ENCODE measurements around the gene EPHX1.

The EPHX1 gene

GRCh38 chr1:225852413-225853124 is 42.6 kb downstream of the EPHX1 start:
- H3K4me3 ChIP-seq (ENCODE audit: low read length) = no peak overlapping the region
- H3K9ac ChIP-seq (ENCODE audit: low read length) = no peak overlapping the region
- H3K27ac ChIP-seq (ENCODE audit: low read depth, low read length) = no peak overlapping the region
- H3K4me1 ChIP-seq (ENCODE audit: control insufficient read depth, insufficient read depth, low read length) = no peaks in the 10 kb centered on the region
- no peaks in the 10 kb centered on the region for H3K27me3 ChIP-seq (ENCODE audit: control insufficient read depth, insufficient read depth, low read length)
- peaks cover 31% of the 10 kb centered on the region for H3K36me3 ChIP-seq (ENCODE audit: control insufficient read depth, insufficient read depth, low read length)

- Histone ChIP-seq H3K4me1 (ENCODE audit: control insufficient read depth, insufficient read depth, low read length) (no peaks in the 10 kb centered on the region), H3K27ac (ENCODE audit: low read depth, low read length) (no peak overlapping the region), H3K4me3 (ENCODE audit: low read length) (no peak overlapping the region), H3K9ac (ENCODE audit: low read length) (no peak overlapping the region), H3K27me3 (ENCODE audit: control insufficient read depth, insufficient read depth, low read length) (no peaks in the 10 kb centered on the region), H3K36me3 (ENCODE audit: control insufficient read depth, insufficient read depth, low read length) (peaks cover 30% of the 10 kb centered on the region)
Measured at GRCh38 chr1:225853441-225853840, 43.5 kb downstream of the EPHX1 start.

- no peak overlapping the region for H3K4me3 ChIP-seq (ENCODE audit: low read length)
- H3K9ac ChIP-seq (ENCODE audit: low read length) = no peak overlapping the region
- H3K27ac ChIP-seq (ENCODE audit: low read depth, low read length) = no peak overlapping the region
- H3K36me3 ChIP-seq (ENCODE audit: control insufficient read depth, insufficient read depth, low read length) = peaks cover 32% of the 10 kb centered on the region
- no peaks in the 10 kb centered on the region for H3K27me3 ChIP-seq (ENCODE audit: control insufficient read depth, insufficient read depth, low read length)
- H3K4me1 ChIP-seq (ENCODE audit: control insufficient read depth, insufficient read depth, low read length) = no peaks in the 10 kb centered on the region
Measured at GRCh38 chr1:225855503-225856300, 45.8 kb downstream of the EPHX1 start.

GRCh38 chr1:225857256-225857655 is 47.3 kb downstream of the EPHX1 start:
- H3K27ac ChIP-seq (ENCODE audit: low read depth, low read length) = no peak overlapping the region

GRCh38 chr1:225859151-225859550 is 49.2 kb downstream of the EPHX1 start:
- Histone ChIP-seq H3K36me3 (ENCODE audit: control insufficient read depth, insufficient read depth, low read length) (peaks cover 40% of the 10 kb centered on the region), H3K4me3 (ENCODE audit: low read length) (no peak overlapping the region), H3K27ac (ENCODE audit: low read depth, low read length) (no peak overlapping the region), H3K9ac (ENCODE audit: low read length) (no peak overlapping the region), H3K4me1 (ENCODE audit: control insufficient read depth, insufficient read depth, low read length) (peaks cover 10% of the 10 kb centered on the region), H3K27me3 (ENCODE audit: control insufficient read depth, insufficient read depth, low read length) (no peaks in the 10 kb centered on the region)

More at GRCh38 chr1:225857256-225857655, 47.3 kb downstream of the EPHX1 start:
- Histone ChIP-seq H3K27me3 (ENCODE audit: control insufficient read depth, insufficient read depth, low read length) (no peaks in the 10 kb centered on the region), H3K4me1 (ENCODE audit: control insufficient read depth, insufficient read depth, low read length) (no peaks in the 10 kb centered on the region), H3K36me3 (ENCODE audit: control insufficient read depth, insufficient read depth, low read length) (peaks cover 46% of the 10 kb centered on the region), H3K9ac (ENCODE audit: low read length) (no peak overlapping the region), H3K4me3 (ENCODE audit: low read length) (no peak overlapping the region)

GRCh38 chr1:225860107-225860506 is 50.2 kb downstream of the EPHX1 start:
- Histone ChIP-seq H3K36me3 (ENCODE audit: control insufficient read depth, insufficient read depth, low read length) (peaks cover 35% of the 10 kb centered on the region), H3K4me1 (ENCODE audit: control insufficient read depth, insufficient read depth, low read length) (peaks cover 10% of the 10 kb centered on the region), H3K9ac (ENCODE audit: low read length) (no peak overlapping the region), H3K27ac (ENCODE audit: low read depth, low read length) (no peak overlapping the region), H3K27me3 (ENCODE audit: control insufficient read depth, insufficient read depth, low read length) (no peaks in the 10 kb centered on the region), H3K4me3 (ENCODE audit: low read length) (no peak overlapping the region)

GRCh38 chr1:225860876-225861441 is 51.0 kb downstream of the EPHX1 start:
- Histone ChIP-seq H3K4me1 (ENCODE audit: control insufficient read depth, insufficient read depth, low read length) (peaks cover 10% of the 10 kb centered on the region), H3K4me3 (ENCODE audit: low read length) (no peak overlapping the region), H3K27ac (ENCODE audit: low read depth, low read length) (no peak overlapping the region), H3K36me3 (ENCODE audit: control insufficient read depth, insufficient read depth, low read length) (peaks cover 38% of the 10 kb centered on the region), H3K27me3 (ENCODE audit: control insufficient read depth, insufficient read depth, low read length) (no peaks in the 10 kb centered on the region), H3K9ac (ENCODE audit: low read length) (no peak overlapping the region)

GRCh38 chr1:225861834-225862580 is 52.1 kb downstream of the EPHX1 start:
- Histone ChIP-seq H3K4me3 (ENCODE audit: low read length) (no peak overlapping the region), H3K27ac (ENCODE audit: low read depth, low read length) (no peak overlapping the region), H3K9ac (ENCODE audit: low read length) (no peak overlapping the region), H3K27me3 (ENCODE audit: control insufficient read depth, insufficient read depth, low read length) (no peaks in the 10 kb centered on the region), H3K4me1 (ENCODE audit: control insufficient read depth, insufficient read depth, low read length) (peaks cover 10% of the 10 kb centered on the region), H3K36me3 (ENCODE audit: control insufficient read depth, insufficient read depth, low read length) (peaks cover 44% of the 10 kb centered on the region)

GRCh38 chr1:225862581-225862950 is 52.6 kb downstream of the EPHX1 start:
- peak overlapping the region; percentile 82 for H3K27ac ChIP-seq (ENCODE audit: low read depth, low read length)
- peaks cover 46% of the 10 kb centered on the region for H3K36me3 ChIP-seq (ENCODE audit: control insufficient read depth, insufficient read depth, low read length)
- no peaks in the 10 kb centered on the region for H3K27me3 ChIP-seq (ENCODE audit: control insufficient read depth, insufficient read depth, low read length)
- peaks cover 10% of the 10 kb centered on the region for H3K4me1 ChIP-seq (ENCODE audit: control insufficient read depth, insufficient read depth, low read length)
- H3K9ac ChIP-seq (ENCODE audit: low read length) = no peak overlapping the region
- H3K4me3 ChIP-seq (ENCODE audit: low read length) = no peak overlapping the region

- Histone ChIP-seq H3K4me3 (ENCODE audit: low read length) (no peak overlapping the region), H3K27ac (ENCODE audit: low read depth, low read length) (peak overlapping the region; percentile 82), H3K4me1 (ENCODE audit: control insufficient read depth, insufficient read depth, low read length) (peaks cover 10% of the 10 kb centered on the region), H3K27me3 (ENCODE audit: control insufficient read depth, insufficient read depth, low read length) (no peaks in the 10 kb centered on the region), H3K36me3 (ENCODE audit: control insufficient read depth, insufficient read depth, low read length) (peaks cover 49% of the 10 kb centered on the region), H3K9ac (ENCODE audit: low read length) (no peak overlapping the region)
Measured at GRCh38 chr1:225863167-225863566, 53.2 kb downstream of the EPHX1 start.

GRCh38 chr1:225865514-225865913 is 55.6 kb downstream of the EPHX1 start:
- H3K27ac ChIP-seq (ENCODE audit: low read depth, low read length) = no peak overlapping the region
- peaks cover 45% of the 10 kb centered on the region for H3K36me3 ChIP-seq (ENCODE audit: control insufficient read depth, insufficient read depth, low read length)
- no peak overlapping the region for H3K4me3 ChIP-seq (ENCODE audit: low read length)
- H3K9ac ChIP-seq (ENCODE audit: low read length) = no peak overlapping the region
- peaks cover 10% of the 10 kb centered on the region for H3K4me1 ChIP-seq (ENCODE audit: control insufficient read depth, insufficient read depth, low read length)
- no peaks in the 10 kb centered on the region for H3K27me3 ChIP-seq (ENCODE audit: control insufficient read depth, insufficient read depth, low read length)

Data from rectal smooth muscle tissue (tissue), 1 donor.